K562 (cell line): ENCODE data around the gene PLEKHA8. TPM values are rescaled to one million over a fixed set of nuclear protein-coding genes. Genes with fewer than 3 reads are reported as not detected.

Experiments
- ATAC-seq: fragments of 200-7000 bp; cut with Tn5 transposase; 3 replicates; pipeline ENCODE4 v1.9.1; 2020; ENCODE audit warnings: moderate library complexity
- BruUV-seq: library from RNA; stranded (reverse); fragments of 400-500 nt; replicated peaks from 2 replicates; lab custom pipeline; 2021; lab: Mats Ljungman, UMichigan
- CTCF ChIA-PET: fragments of 300-600 bp; formaldehyde crosslinking; extraction: SDS; loops from one replicate; lab custom pipeline; 2021; ENCODE audit warnings: low intra/inter-chr PET ratio; lab: Yijun Ruan, JAX
- POLR2A ChIA-PET: fragments of 300-600, 350-650 bp; sonication (Branson Sonifier 250); formaldehyde crosslinking; extraction: SDS; loops from one replicate; lab custom pipeline; 2021; ENCODE audit warnings: antibody characterized with exemption, inconsistent platforms; lab: Yijun Ruan, JAX
- DNase-seq, 4 experiments: peaks; one replicate each; pipeline versions ENCODE4 v3.0.0 to v3.0.0-alpha.2; 2011 to 2018; ENCODE audit warnings: low spot score in 3 of 4, mixed read lengths in 3 of 4; ENCODE audit errors: extremely low read depth in 1 of 4
- FAIRE-seq: peaks from 2 replicates; lab custom pipeline; 2011; peaks lifted over from hg19 to GRCh38; lab: Jason Lieb, UNC
- H2AFZ ChIP-seq: 2 replicates; pipeline ENCODE4 v1.6.0; 2011; ENCODE audit warnings: low read depth, low read length, control low read depth, inconsistent platforms
- H3K27ac ChIP-seq: fragments of 200-600 bp; 3 replicates; pipeline ENCODE4 v1.8.0; 2011; ENCODE audit warnings: low read depth, mild to moderate bottlenecking, control low read depth, inconsistent platforms, low read length, moderate library complexity, mixed read lengths; ENCODE audit errors: extremely low read depth
- H3K27me3 ChIP-seq, 2 experiments: fragments of 300-600 bp in 1 of 2; 2 replicates in 1 of 2; 3 replicates in 1 of 2; pipeline versions ENCODE4 v1.6.0 to v1.8.0; 2011; ENCODE audit warnings: inconsistent platforms in 2 of 2, low read length in 2 of 2, mild to moderate bottlenecking in 1 of 2, mixed read lengths in 1 of 2, moderate library complexity in 1 of 2; ENCODE audit not compliant: control insufficient read depth in 2 of 2, insufficient read depth in 2 of 2
- H3K36me3 ChIP-seq: fragments of 300-600 bp; 3 replicates; pipeline ENCODE4 v1.8.0; 2011; ENCODE audit warnings: mild to moderate bottlenecking, low read length, inconsistent platforms; ENCODE audit not compliant: control insufficient read depth, insufficient read depth
- H3K4me1 ChIP-seq, 2 experiments: fragments of 200-600 bp in 1 of 2; replicated peaks in 1 of 2; 2 replicates in 1 of 2; 3 replicates in 1 of 2; pipeline versions ENCODE4 v1.5.1 to v1.8.0; 2011; ENCODE audit warnings: inconsistent platforms in 2 of 2, low read length in 2 of 2, mild to moderate bottlenecking in 1 of 2, mixed read lengths in 1 of 2, moderate library complexity in 1 of 2; ENCODE audit not compliant: control insufficient read depth in 2 of 2, insufficient read depth in 2 of 2
- H3K4me2 ChIP-seq: 2 replicates; pipeline ENCODE4 v1.6.1; 2011; ENCODE audit warnings: low read length, control low read depth, inconsistent platforms, mixed read lengths; ENCODE audit not compliant: insufficient read depth
- H3K4me3 ChIP-seq: fragments of 200-600 bp; sonication (generic), shearing (Covaris generic); 2 replicates; pipeline ENCODE4 v1.5.1; 2016; ENCODE audit warnings: control low read depth, inconsistent platforms
- H3K79me2 ChIP-seq: fragments of 200-600 bp; 3 replicates; pipeline ENCODE4 v1.8.0; 2011; ENCODE audit warnings: low read length, inconsistent platforms; ENCODE audit not compliant: control insufficient read depth, insufficient read depth
- H3K9ac ChIP-seq, 2 experiments: 2 replicates each; pipeline versions ENCODE4 v1.6.0 to v1.6.1; 2011; ENCODE audit warnings: low read depth in 2 of 2, low read length in 2 of 2, control low read depth in 1 of 2, inconsistent platforms in 1 of 2, mild to moderate bottlenecking in 1 of 2, mixed read lengths in 1 of 2; ENCODE audit not compliant: insufficient read depth in 1 of 2
- H3K9me1 ChIP-seq: one replicate; pipeline ENCODE4 v1.6.0; 2011; ENCODE audit warnings: inconsistent platforms, mild to moderate bottlenecking, low read length, moderate library complexity; ENCODE audit not compliant: control insufficient read depth, insufficient read depth
- H3K9me3 ChIP-seq: replicated peaks from 2 replicates; pipeline ENCODE4 v1.5.1; 2011; ENCODE audit warnings: low read depth, low read length, inconsistent platforms; ENCODE audit not compliant: control insufficient read depth, insufficient read depth
- H4K20me1 ChIP-seq: replicated peaks from 2 replicates; pipeline ENCODE4 v1.6.1; 2011; ENCODE audit warnings: low read length, inconsistent platforms, mixed read lengths; ENCODE audit not compliant: control insufficient read depth, insufficient read depth
- ARID1B ChIP-seq: fragments of 450-650 bp; IDR thresholded peaks from 2 replicates; pipeline ENCODE4 v1.6.1; 2016; ENCODE audit warnings: antibody characterized with exemption, mild to moderate bottlenecking, inconsistent platforms
- ARID2 ChIP-seq: fragments of 450-650 bp; IDR thresholded peaks from 2 replicates; pipeline ENCODE4 v1.6.1; 2017; ENCODE audit warnings: antibody characterized with exemption, mild to moderate bottlenecking
- C11orf30 ChIP-seq: fragments of 450-650 bp; IDR thresholded peaks from 2 replicates; pipeline ENCODE4 v1.6.1; 2016; ENCODE audit warnings: low read depth, mild to moderate bottlenecking
- GTF3C2 ChIP-seq: IDR thresholded peaks from 3 replicates; pipeline ENCODE4 v1.6.1; 2011; ENCODE audit warnings: borderline replicate concordance, mild to moderate bottlenecking, moderate library complexity; ENCODE audit not compliant: insufficient read length; ENCODE audit errors: extremely low read depth
- KAT7 ChIP-seq: sonication (generic); formaldehyde crosslinking; IDR thresholded peaks from 2 replicates; pipeline ENCODE4 v1.8.0; 2022; ENCODE audit warnings: missing genetic modification reagents, mild to moderate bottlenecking, borderline replicate concordance
- NFYB ChIP-seq: IDR thresholded peaks from 2 replicates; pipeline ENCODE4 v1.6.1; 2011; ENCODE audit warnings: mild to moderate bottlenecking, moderate library complexity; ENCODE audit not compliant: insufficient read length; ENCODE audit errors: extremely low read depth
- POLR3A ChIP-seq: IDR thresholded peaks from 2 replicates; pipeline ENCODE4 v1.6.1; 2011; ENCODE audit warnings: borderline replicate concordance, mild to moderate bottlenecking, moderate library complexity; ENCODE audit not compliant: insufficient read length, insufficient read depth; ENCODE audit errors: extremely low read depth
- PYGO2 ChIP-seq: fragments of 450-650 bp; IDR thresholded peaks from 2 replicates; pipeline ENCODE4 v1.6.1; 2016; ENCODE audit warnings: mild to moderate bottlenecking, missing genetic modification characterization, moderate library complexity, missing compliant biosample characterization
- RBM34 ChIP-seq: fragments of 200-400 bp; formaldehyde crosslinking; IDR thresholded peaks from 2 replicates; pipeline ENCODE4 v1.6.1; 2018; ENCODE audit warnings: low read length, borderline replicate concordance; ENCODE audit not compliant: insufficient read depth
- SPI1 ChIP-seq: IDR thresholded peaks from 2 replicates; pipeline ENCODE4 v1.6.1; 2011; ENCODE audit warnings: low read depth, low read length, control low read depth, borderline replicate concordance
- ZNF24 ChIP-seq: fragments of 450-650 bp; IDR thresholded peaks from 2 replicates; pipeline ENCODE4 v1.6.1; 2016
- ZNF316 ChIP-seq: fragments of 450-650 bp; IDR thresholded peaks from 2 replicates; pipeline ENCODE4 v1.6.1; 2016
- ZNF347 ChIP-seq: fragments of 450-650 bp; formaldehyde crosslinking; IDR thresholded peaks from 2 replicates; pipeline ENCODE4 v1.4.0; 2020; ENCODE audit warnings: low read depth, mild to moderate bottlenecking, moderate library complexity
- in situ Hi-C: fragments of 300-500 bp; cut with MboI; formaldehyde crosslinking; loops from 4 replicates; pipeline ENCODE4 v1.15.0; 2018; ENCODE audit warnings: inconsistent platforms, mixed read lengths
- intact Hi-C: fragments of 100-400 bp; cut with micrococcal nuclease; formaldehyde crosslinking; loops from 2 replicates; pipeline ENCODE4 v1.14.2; 2022
- polyA plus RNA-seq, 8 experiments: library from polyadenylated mRNA; depleted of rRNA in 4 of 8; stranded (reverse) in 5 of 8; unstranded in 3 of 8; fragments of >200 nt; fragmentation: Nextera tagmentation in 2 of 8; fragmentation: Illumina TruSeq in 1 of 8; extraction: Ambion mirVana in 2 of 8; extraction: Trizol in 1 of 8; gene quantifications; 2 replicates each; pipeline versions ENCODE4 v1.2.1 to v1.2.3, GENCODE V29; 2011 to 2014; ENCODE audit warnings: inconsistent platforms in 1 of 8, missing spikeins in 1 of 8
- total RNA-seq, 7 experiments: library from RNA; depleted of rRNA in 6 of 7; stranded (reverse); fragments of >200 nt in 6 of 7; fragmentation: Illumina TruSeq in 2 of 7; extraction: Trizol in 2 of 7; gene quantifications; 2 replicates each; pipeline versions ENCODE4 v1.2.1 to v1.2.3, GENCODE V29; 2011 to 2021; ENCODE audit warnings: low replicate concordance in 1 of 7

Gene PLEKHA8
- total and polyA plus RNA-seq, 9 of the 15 experiments (the other 6 are each of a cell fraction or from before 2014, with no cell fraction given), result 3.2 to 16.3 (median 11.8) TPM

DNA sequence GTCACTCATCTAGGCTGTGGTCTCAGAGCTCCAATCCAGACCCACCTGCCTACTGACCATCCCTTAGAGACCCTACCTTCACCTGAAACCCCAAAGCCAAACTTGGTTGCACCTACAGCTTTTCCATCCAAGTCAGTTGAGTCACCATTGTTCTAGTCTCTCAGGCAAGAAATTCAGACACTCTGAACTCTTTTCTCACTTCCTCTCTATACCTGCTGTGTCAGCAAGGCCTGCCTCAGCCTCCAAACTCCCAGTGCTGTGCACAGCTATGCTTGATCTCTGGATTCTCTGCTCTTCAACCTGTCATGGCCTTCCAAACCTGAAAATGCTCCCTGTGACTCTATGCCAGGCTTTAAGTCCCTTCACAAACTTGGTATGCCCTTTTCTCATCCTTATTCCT is 59.2 kb downstream of the PLEKHA8 start:
- ChIA-PET POLR2A (interaction anchor here (0.8 kb wide), 1 partner anchor 449 kb away, joined by 3 read pairs; no protein-coding TSS in a partner anchor), CTCF (no interaction called here)
- Histone ChIP-seq H4K20me1 (no peaks in the 10 kb centered on the region), H2AFZ (no peak overlapping the region), H3K4me2 (no peak overlapping the region), H3K4me3 (no peak overlapping the region), H3K9ac (no peak overlapping the region), H3K79me2 (no peaks in the 10 kb centered on the region), H3K27me3 (no peaks in the 10 kb centered on the region), H3K36me3 (no peaks in the 10 kb centered on the region), H3K9me1 (no peaks in the 10 kb centered on the region), H3K4me1 (no peaks in the 10 kb centered on the region), H3K27ac (no peak overlapping the region), H3K9me3 (no peaks in the 10 kb centered on the region)
- intact Hi-C loops, result no loop called here
- TF ChIP-seq ZNF316 (peak; percentile 23; the same call in 1 of the 2 replicates), C11orf30 (0 out of 2 replicates have a peak, but pooled peaks have one; percentile 10), SPI1 (peak; percentile 10; the same call in 1 of the 2 replicates), PYGO2 (tag) (no peak)
- no peak for DNase-seq
- in situ Hi-C loops, result no loop called here
- no TSS peak for BruUV-seq
- FAIRE-seq, result no peak
- ATAC-seq, result no peak

DNA sequence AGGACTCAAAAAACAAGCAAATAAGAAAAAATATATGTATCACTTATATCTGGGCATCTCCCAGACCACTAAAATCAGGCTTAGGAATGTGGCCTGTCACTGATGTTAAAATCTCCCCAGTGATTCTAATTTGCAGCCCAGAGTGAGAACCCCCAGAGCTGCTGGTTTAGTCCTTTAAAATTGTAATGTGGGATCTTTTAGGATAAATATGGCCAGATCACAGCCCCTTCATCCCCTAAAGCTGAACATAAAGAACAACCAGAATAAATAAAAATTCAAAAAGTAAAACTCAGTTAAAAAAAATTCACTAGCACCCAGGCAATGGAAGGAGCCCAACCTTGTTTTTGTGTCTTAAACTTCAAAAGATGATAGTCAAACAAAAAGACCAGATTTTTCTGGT is 60.1 kb downstream of the PLEKHA8 start:
- H3K4me3 ChIP-seq, result no peak overlapping the region
- POLR2A ChIA-PET, result interaction anchor here (0.6 to 0.8 kb wide), 2 partner anchors 14 to 144 kb away, joined by 3 read pairs; no protein-coding TSS in a partner anchor
- no peaks in the 10 kb centered on the region for H3K9me3 ChIP-seq

More for the DNA sequence above, 60.1 kb downstream of the PLEKHA8 start:
- no peak overlapping the region for H3K9ac ChIP-seq
- no peaks in the 10 kb centered on the region for H3K36me3 ChIP-seq
- no peaks in the 10 kb centered on the region for H3K4me1 ChIP-seq
- intact Hi-C loops (no loop called here), in situ Hi-C loops (no loop called here)
- no peaks in the 10 kb centered on the region for H3K27me3 ChIP-seq
- no peaks in the 10 kb centered on the region for H3K9me1 ChIP-seq
- no peak for FAIRE-seq
- no peak for TF ChIP-seq GTF3C2
- TF ChIP-seq ARID1B, result no peak
- no peak for TF ChIP-seq KAT7
- no peak for TF ChIP-seq ZNF24
- TF ChIP-seq NFYB, result no peak
- no peak for TF ChIP-seq ARID2
- TF ChIP-seq ZNF347 (CRISPR knock-in tag), result no peak
- no peak for TF ChIP-seq POLR3A
- TF ChIP-seq RBM34, result no peak
- TF ChIP-seq, all 486 proteins: peak for 0
- no peaks in the 10 kb centered on the region for H4K20me1 ChIP-seq
- no peak overlapping the region for H3K4me2 ChIP-seq
- no peak for ATAC-seq
- H2AFZ ChIP-seq, result no peak overlapping the region
- DNase-seq, result no peak
- H3K79me2 ChIP-seq, result no peaks in the 10 kb centered on the region
- H3K27ac ChIP-seq, result no peak overlapping the region
- CTCF ChIA-PET, result interaction anchor here (0.7 kb wide), 1 partner anchor 15 kb away, joined by 3 read pairs; no protein-coding TSS in a partner anchor
- BruUV-seq, result no TSS peak
